ENCODE results near the gene HCN3. TPM values are rescaled to one million over a fixed set of nuclear protein-coding genes. Genes with fewer than 3 reads are reported as not detected.
A peak's percentile ranks its signal among the peaks of the same experiment; 100 is the strongest.

Gene HCN3
- total RNA-seq, 1 donor from 2014 or later = 4.1 TPM

- Mint-ChIP-seq H3K9me3 (ENCODE audit: unreplicated experiment) (no peaks in the 10 kb centered on the region), H3K4me3 (ENCODE audit: unreplicated experiment) (no peak overlapping the region)
Measured at GRCh38 chr1:155269381-155269780, 7.9 kb upstream of the HCN3 start.

DNA sequence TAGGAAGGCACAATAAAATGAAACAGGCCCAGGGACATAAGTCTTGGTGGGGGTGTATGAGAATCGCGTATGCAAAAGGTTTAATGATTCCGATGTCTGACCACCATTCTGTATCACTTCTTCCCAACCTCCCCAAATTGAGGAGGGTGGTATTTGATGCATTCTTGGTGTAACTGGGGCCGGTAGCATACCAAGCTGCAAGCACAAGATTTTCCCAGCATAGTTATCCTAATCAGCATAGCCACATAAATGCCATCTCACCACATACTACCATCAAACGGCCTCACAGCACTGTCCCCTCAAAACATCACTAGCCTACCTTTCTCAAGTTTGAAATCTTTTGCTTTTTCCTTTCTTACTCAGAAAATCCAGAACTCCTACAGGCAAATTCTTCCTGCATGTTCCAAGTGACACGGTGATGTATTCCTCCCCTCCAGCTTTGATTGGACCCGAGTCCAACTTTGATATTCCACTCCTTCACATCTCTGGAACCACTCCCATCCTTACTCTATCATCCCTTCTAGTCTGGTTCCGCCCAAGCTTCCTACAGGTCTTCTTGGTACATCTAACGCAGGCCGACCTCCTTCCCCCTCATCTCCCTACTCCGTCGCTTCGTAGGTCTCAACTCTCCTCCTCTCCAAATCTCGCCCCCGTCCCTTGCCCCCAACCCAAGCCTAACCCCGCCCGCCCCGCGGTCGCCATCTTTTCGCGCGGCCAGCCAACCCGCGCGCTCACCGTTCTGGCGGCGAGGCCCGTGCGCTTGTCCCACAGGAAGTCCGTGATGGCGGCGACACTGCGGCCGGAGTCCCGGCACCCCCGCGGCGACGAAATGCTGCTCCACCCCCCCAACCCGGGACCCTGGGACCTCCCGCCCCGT, 4.6 kb upstream of the HCN3 start:
- Mint-ChIP-seq H3K36me3 (ENCODE audit: unreplicated experiment) (peaks cover 16% of the 10 kb centered on the region), H3K4me1 (ENCODE audit: unreplicated experiment) (peaks cover 25% of the 10 kb centered on the region), H3K4me3 (ENCODE audit: unreplicated experiment) (peak overlapping the region; percentile 92), H3K27me3 (ENCODE audit: unreplicated experiment) (no peaks in the 10 kb centered on the region), H3K27ac (ENCODE audit: unreplicated experiment) (peak overlapping the region; percentile 83), H3K9me3 (ENCODE audit: unreplicated experiment) (no peaks in the 10 kb centered on the region)
- TF ChIP-seq, protein P1, sequence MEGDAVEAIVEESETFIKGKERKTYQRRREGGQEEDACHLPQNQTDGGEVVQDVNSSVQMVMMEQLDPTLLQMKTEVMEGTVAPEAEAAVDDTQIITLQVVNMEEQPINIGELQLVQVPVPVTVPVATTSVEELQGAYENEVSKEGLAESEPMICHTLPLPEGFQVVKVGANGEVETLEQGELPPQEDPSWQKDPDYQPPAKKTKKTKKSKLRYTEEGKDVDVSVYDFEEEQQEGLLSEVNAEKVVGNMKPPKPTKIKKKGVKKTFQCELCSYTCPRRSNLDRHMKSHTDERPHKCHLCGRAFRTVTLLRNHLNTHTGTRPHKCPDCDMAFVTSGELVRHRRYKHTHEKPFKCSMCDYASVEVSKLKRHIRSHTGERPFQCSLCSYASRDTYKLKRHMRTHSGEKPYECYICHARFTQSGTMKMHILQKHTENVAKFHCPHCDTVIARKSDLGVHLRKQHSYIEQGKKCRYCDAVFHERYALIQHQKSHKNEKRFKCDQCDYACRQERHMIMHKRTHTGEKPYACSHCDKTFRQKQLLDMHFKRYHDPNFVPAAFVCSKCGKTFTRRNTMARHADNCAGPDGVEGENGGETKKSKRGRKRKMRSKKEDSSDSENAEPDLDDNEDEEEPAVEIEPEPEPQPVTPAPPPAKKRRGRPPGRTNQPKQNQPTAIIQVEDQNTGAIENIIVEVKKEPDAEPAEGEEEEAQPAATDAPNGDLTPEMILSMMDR (IDR thresholded peaks at IDR 0.05) = no peak
- DNase-seq (ENCODE audit: extremely low spot score, unreplicated experiment) = peak; percentile 86

More at GRCh38 chr1:155269381-155269780, 7.9 kb upstream of the HCN3 start:
- H3K27ac Mint-ChIP-seq (ENCODE audit: unreplicated experiment) = no peak overlapping the region
- H3K4me1 Mint-ChIP-seq (ENCODE audit: unreplicated experiment) = peaks cover 23% of the 10 kb centered on the region
- TF ChIP-seq, protein P1 (IDR thresholded peaks at IDR 0.05) = no peak
- H3K27me3 Mint-ChIP-seq (ENCODE audit: unreplicated experiment) = no peaks in the 10 kb centered on the region
- DNase-seq (ENCODE audit: extremely low spot score, unreplicated experiment) = no peak
- H3K36me3 Mint-ChIP-seq (ENCODE audit: unreplicated experiment) = peaks cover 37% of the 10 kb centered on the region

DNA sequence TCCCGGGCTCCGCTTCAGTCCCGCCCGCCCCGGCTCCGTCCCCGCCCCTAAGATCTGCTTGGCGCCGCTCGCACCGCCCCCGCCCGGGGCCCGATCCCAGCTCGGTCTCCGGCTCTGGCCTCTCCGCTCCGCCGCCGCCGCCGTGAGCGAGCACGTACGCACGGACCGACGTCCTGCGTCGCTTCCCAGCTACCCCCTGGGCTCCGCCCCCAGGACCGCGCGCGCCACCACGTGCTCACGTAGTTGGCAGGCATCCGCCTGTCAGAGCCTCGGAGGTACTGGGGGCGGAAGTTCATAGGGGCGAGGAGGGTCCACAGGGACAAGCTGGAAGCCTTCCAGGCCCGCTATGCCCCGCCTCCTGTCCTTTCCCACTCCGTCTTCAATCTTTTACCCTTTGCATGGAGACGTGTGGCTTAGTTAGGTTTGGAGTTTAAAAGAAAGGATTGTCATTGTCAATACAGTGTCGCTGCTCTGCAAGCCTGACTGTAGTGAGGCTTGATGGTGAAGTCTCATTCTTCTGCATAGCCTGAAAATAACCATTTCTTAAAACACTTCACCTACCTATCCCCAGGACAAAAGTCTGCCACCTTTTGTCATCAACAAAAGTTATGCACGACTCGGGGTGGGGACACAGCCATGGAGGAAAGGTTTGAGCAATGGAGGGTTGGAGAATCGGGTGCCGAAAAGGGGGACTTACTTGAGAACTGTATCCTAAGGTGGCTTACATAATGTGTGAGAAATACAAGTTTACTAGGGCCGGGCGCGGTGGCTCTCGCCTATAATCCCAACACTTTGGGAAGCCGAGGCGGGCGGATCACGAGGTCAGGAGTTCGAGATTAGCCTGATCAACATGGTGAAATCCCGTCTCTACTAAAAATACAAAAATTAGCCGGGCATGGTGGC, 3.7 kb upstream of the HCN3 start, which contains the start of gene CLK2:
CLK2 (minus strand) TSS at position 162 of the 903 bp plus-strand sequence. CDS start 2,527 bp downstream, outside the sequence.
- Mint-ChIP-seq H3K27me3 (ENCODE audit: unreplicated experiment) (no peaks in the 10 kb centered on the region), H3K9me3 (ENCODE audit: unreplicated experiment) (no peaks in the 10 kb centered on the region), H3K36me3 (ENCODE audit: unreplicated experiment) (peaks cover 10% of the 10 kb centered on the region), H3K4me1 (ENCODE audit: unreplicated experiment) (peaks cover 30% of the 10 kb centered on the region), H3K4me3 (ENCODE audit: unreplicated experiment) (peak within 1 kb of the TSS; percentile 92), H3K27ac (ENCODE audit: unreplicated experiment) (peak within 1 kb of the TSS; percentile 83)
- TF ChIP-seq, protein P1 (IDR thresholded peaks at IDR 0.05) = no peak
- peak; percentile 97 for DNase-seq (ENCODE audit: extremely low spot score, unreplicated experiment)

DNA sequence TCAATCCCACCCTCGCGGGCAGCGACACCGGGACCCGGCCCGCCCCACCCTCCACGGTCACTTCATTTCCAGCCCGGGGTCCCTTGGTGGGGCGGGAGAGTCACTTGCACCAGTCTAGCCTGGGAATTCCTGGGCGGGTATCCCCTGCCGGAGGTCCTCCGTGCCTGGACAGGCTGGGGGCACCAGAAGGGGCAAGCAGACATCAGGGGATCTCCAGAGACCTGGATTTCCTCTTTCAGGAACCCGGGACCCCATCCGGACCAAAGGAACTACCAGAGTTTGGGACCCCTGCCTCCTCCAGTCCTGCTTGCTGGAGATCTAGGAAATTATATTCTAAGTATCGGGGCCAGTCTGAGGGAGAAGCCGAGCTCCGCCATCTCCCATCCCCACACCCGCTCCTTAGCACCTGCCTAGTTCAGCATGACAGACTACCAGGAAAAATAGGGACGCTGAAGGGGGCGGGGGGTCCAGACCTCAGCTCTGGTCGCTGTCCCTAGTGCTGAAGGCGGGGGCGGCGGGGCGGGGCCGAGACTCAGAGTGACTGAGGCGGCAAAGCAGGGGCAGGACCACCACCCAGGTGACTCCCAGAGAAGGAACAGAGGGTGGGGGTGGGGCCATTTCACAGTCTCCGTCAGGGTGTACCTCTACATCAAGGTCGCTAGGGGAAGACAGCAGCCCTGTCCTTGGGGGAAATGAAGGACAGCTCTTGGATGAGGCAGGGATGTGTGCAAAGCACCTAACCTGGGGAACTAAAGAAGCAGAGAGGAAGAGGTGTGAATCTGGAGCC, 832 bp downstream of the HCN3 start:
- Mint-ChIP-seq H3K36me3 (ENCODE audit: unreplicated experiment) (no peaks in the 10 kb centered on the region), H3K27ac (ENCODE audit: unreplicated experiment) (no peak overlapping the region), H3K27me3 (ENCODE audit: unreplicated experiment) (no peaks in the 10 kb centered on the region), H3K4me3 (ENCODE audit: unreplicated experiment) (peak overlapping the region; percentile 76), H3K4me1 (ENCODE audit: unreplicated experiment) (peaks cover 14% of the 10 kb centered on the region), H3K9me3 (ENCODE audit: unreplicated experiment) (no peaks in the 10 kb centered on the region)
- no peak for DNase-seq (ENCODE audit: extremely low spot score, unreplicated experiment)
- TF ChIP-seq, protein P1 (IDR thresholded peaks at IDR 0.05) = no peak
